ENCODE results near the gene CKS1B. TPM values are rescaled to one million over a fixed set of nuclear protein-coding genes. Genes with fewer than 3 reads are reported as not detected.

CKS1B gene
- total and polyA plus RNA-seq, 9 of the 15 experiments (the other 6 are each of a cell fraction or from before 2014, with no cell fraction given) = 215 to 1,103 (median 460) TPM

GRCh38 chr1:154972517-154973343 lies 1.8 kb upstream of the CKS1B start (continued):
- TF ChIP-seq PTBP1 (IDR thresholded peaks at IDR 0.05; ENCODE audit: low read depth, low read length) (no peak), CEBPZ (IDR thresholded peaks at IDR 0.05; ENCODE audit: borderline replicate concordance, low read depth, low read length) (no peak)

- no peaks in the 10 kb centered on the region for H3K9me1 ChIP-seq (ENCODE audit: control insufficient read depth, insufficient read depth, low read length)
- intact Hi-C loops (cut with micrococcal nuclease) = loop anchor here (1.0 to 5.0 kb wide), 2 partner anchors 28 to 89 kb away; partner anchors contain the start of gene EFNA4
- H3K9me3 ChIP-seq (replicated peaks; ENCODE audit: control insufficient read depth, insufficient read depth, low read depth, low read length) = no peaks in the 10 kb centered on the region
- peak overlapping the region; percentile 99 for H3K27ac ChIP-seq (ENCODE audit: extremely low read depth, low read depth, low read length)
- in situ Hi-C loops (cut with MboI) = no loop called here
- peak overlapping the region; percentile 96 to 97 for H3K9ac ChIP-seq (ENCODE audit: insufficient read depth in 1 of 2, low read depth in 2 of 2, low read length in 2 of 2)
- DNase-seq (ENCODE audit: extremely low read depth in 1 of 4, low spot score in 3 of 4) (peak; percentile 75 to 99 (median 85)), ATAC-seq (peak; percentile 47), FAIRE-seq (peak; percentile 97)
- peaks cover 37% of the 10 kb centered on the region for H3K36me3 ChIP-seq (ENCODE audit: control insufficient read depth, insufficient read depth, low read length)
- peak overlapping the region; percentile 66 for H3K4me3 ChIP-seq
- H3K4me1 ChIP-seq (replicated peaks in 1 of 2; ENCODE audit: control insufficient read depth in 2 of 2, insufficient read depth in 2 of 2, low read length in 2 of 2) = peaks cover 48 to 52% of the 10 kb centered on the region in 2 experiments
- 1% methylated on average over 31 of the region's 37 CpGs for WGBS (ENCODE audit: insufficient coverage, low coverage, missing lambda C conversion rate)
- POLR2A ChIA-PET = interaction anchor here (0.6 to 8.3 kb wide), 17 partner anchors 9 to 380 kb away, joined by 3 to 80 read pairs (median 4); partner anchors contain the start of genes FLAD1, LENEP, PBXIP1 and PMVK
- H3K27me3 ChIP-seq (ENCODE audit: control insufficient read depth in 2 of 2, insufficient read depth in 2 of 2, low read length in 2 of 2) = no peaks in the 10 kb centered on the region; a peak in 1 of 5 replicates
- CTCF ChIA-PET (ENCODE audit: low intra/inter-chr PET ratio) = interaction anchor here (0.6 to 1.1 kb wide), 3 partner anchors 26 to 1530 kb away, joined by 3 read pairs; no protein-coding TSS in a partner anchor
- H3K4me2 ChIP-seq (ENCODE audit: insufficient read depth, low read length) = peak overlapping the region; percentile 96
- H2AFZ ChIP-seq (ENCODE audit: low read depth, low read length) = peak overlapping the region; percentile 79
- no peaks in the 10 kb centered on the region for H4K20me1 ChIP-seq (replicated peaks; ENCODE audit: control insufficient read depth, insufficient read depth, low read length)
- H3K79me2 ChIP-seq (ENCODE audit: control insufficient read depth, insufficient read depth, low read length) = peaks cover 80% of the 10 kb centered on the region
- BruUV-seq (replicated peaks) = no TSS peak
- peak; percentile 54 for TF ChIP-seq BCOR (IDR thresholded peaks at IDR 0.05)
- peak; percentile 21; the same call in 1 of the 2 replicates for TF ChIP-seq CREB3L1 (IDR thresholded peaks at IDR 0.05; ENCODE audit: borderline replicate concordance, low read depth)
- TF ChIP-seq ZNF408 (CRISPR knock-in tag; IDR thresholded peaks at IDR 0.05; ENCODE audit: low read depth) = no peak
- peak in 1 of 2 experiments; percentile 25; a peak in 1 of 4 replicates for TF ChIP-seq SRF (CRISPR knock-in tag; IDR thresholded peaks at IDR 0.05)
- TF ChIP-seq SMARCB1 (IDR thresholded peaks at IDR 0.05; ENCODE audit: insufficient read length, low read depth) = no peak
- TF ChIP-seq STAG1 (CRISPR knock-in tag; IDR thresholded peaks at IDR 0.05; ENCODE audit: borderline replicate concordance) = no peak
- peak; percentile 68; the same call in 1 of the 2 replicates for TF ChIP-seq SMARCE1 (IDR thresholded peaks at IDR 0.05)
- TF ChIP-seq CXXC5 (CRISPR knock-in tag; IDR thresholded peaks at IDR 0.05) = peak; percentile 44
Observed at GRCh38 chr1:154973344-154974101, 958 bp upstream of the CKS1B start.
